Right lobe of liver (tissue), 4 donors: ENCODE data around the gene CFAP57.

ENCODE experiments used
- POLR2A ChIP-seq: fragments of 450-650 bp; IDR thresholded peaks from one replicate; pipeline ENCODE4 v1.6.1; 2017; ENCODE audit warnings: antibody characterized with exemption, mild to moderate bottlenecking
- TF ChIP-seq, protein P1 (sequence below), 4 donors: fragments of 200-600 bp in 3 of 4; fragments of 450-650 bp in 1 of 4; IDR thresholded peaks; one replicate each; pipeline versions ENCODE4 v1.5.1 to v1.8.0; 2016 to 2022; ENCODE audit warnings: antibody characterized with exemption in 4 of 4, mild to moderate bottlenecking in 2 of 4
- donor health status: DM: no; HTN: no; CAD: no.
- donor health status: DM: no; HTN: no; CAD: no.
- donor health status: DM: no; HTN: yes; CAD: no.

DNA sequence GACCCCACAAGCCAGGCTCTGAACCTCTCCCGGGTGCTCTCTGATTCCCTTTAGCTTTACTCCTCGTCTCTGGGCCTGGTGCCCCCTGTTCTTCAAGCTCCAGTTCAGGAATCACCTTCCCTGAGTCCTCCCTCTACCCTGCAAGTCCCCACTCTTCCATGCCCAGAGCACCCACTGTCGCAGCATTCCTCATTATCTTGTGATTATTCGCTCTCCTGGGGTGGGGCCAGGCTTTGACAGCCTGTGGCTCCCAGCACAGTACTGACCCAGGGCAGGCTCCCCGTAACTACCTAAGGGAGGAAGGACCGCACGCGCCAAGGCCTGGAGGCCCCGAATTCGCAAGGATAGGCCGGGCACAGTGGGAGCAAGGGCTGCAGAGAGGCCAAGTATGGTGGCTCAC, 114.0 kb downstream of the CFAP57 start:
- no peak for TF ChIP-seq POLR2A
- TF ChIP-seq, protein P1, sequence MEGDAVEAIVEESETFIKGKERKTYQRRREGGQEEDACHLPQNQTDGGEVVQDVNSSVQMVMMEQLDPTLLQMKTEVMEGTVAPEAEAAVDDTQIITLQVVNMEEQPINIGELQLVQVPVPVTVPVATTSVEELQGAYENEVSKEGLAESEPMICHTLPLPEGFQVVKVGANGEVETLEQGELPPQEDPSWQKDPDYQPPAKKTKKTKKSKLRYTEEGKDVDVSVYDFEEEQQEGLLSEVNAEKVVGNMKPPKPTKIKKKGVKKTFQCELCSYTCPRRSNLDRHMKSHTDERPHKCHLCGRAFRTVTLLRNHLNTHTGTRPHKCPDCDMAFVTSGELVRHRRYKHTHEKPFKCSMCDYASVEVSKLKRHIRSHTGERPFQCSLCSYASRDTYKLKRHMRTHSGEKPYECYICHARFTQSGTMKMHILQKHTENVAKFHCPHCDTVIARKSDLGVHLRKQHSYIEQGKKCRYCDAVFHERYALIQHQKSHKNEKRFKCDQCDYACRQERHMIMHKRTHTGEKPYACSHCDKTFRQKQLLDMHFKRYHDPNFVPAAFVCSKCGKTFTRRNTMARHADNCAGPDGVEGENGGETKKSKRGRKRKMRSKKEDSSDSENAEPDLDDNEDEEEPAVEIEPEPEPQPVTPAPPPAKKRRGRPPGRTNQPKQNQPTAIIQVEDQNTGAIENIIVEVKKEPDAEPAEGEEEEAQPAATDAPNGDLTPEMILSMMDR (IDR thresholded peaks at IDR 0.05): no peak
